NOMO-1 (cell line): ENCODE data around the gene SNAI3.

Experiments used
- DNase-seq, 2 experiments: peaks; one replicate each; lab custom pipeline; 2025; ENCODE audit not compliant: unreplicated experiment in 2 of 2; lab: John Stamatoyannopoulos, UW

Gene SNAI3

GRCh38 chr16:88651989-88652761 is 34.1 kb downstream of the SNAI3 start:
- no peak for DNase-seq

DNA sequence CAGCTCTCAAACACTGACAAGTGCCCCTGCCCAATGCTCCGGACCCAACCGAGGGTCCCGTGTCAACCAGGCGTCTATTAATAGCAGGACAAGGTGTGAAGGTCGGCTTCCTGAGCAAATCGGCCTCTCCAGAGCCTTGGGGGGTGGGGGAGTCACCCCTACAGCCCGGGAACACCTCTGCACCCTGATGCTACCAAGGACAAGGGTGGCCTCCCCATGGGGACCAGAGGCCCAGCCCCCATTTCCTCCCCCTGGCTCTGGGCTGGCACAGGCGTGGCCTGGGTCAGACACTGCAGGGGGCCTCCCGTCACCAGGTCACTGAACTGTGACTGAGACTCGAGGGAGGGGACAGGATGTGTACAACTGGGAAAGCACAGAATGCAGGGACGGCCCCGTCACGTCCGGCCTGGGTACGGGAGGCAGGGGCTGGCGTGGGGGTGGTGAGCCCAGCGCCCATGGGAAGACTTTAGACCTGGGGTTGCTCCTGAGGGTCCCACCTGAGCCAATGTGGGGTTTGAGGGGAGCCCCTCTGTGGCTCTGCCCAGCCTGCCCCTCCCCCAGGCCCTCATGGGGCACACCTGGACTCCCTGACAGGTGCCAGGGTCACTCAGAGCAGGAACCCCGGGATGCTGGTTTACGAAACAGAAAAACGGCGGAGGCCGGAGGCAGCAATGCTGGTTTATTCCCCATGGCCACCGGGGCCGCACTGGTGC is 34.9 kb downstream of the SNAI3 start:
- DNase-seq = peak in 1 of 2 experiments; percentile 25

- DNase-seq = peak; percentile 80 to 85
Measured at GRCh38 chr16:88650749-88651275, 35.5 kb downstream of the SNAI3 start, which contains the start of gene CYBA. TSS of gene CYBA (minus strand) at chr16:88651053. CDS start at chr16:88651013, 40 bp downstream.

DNA sequence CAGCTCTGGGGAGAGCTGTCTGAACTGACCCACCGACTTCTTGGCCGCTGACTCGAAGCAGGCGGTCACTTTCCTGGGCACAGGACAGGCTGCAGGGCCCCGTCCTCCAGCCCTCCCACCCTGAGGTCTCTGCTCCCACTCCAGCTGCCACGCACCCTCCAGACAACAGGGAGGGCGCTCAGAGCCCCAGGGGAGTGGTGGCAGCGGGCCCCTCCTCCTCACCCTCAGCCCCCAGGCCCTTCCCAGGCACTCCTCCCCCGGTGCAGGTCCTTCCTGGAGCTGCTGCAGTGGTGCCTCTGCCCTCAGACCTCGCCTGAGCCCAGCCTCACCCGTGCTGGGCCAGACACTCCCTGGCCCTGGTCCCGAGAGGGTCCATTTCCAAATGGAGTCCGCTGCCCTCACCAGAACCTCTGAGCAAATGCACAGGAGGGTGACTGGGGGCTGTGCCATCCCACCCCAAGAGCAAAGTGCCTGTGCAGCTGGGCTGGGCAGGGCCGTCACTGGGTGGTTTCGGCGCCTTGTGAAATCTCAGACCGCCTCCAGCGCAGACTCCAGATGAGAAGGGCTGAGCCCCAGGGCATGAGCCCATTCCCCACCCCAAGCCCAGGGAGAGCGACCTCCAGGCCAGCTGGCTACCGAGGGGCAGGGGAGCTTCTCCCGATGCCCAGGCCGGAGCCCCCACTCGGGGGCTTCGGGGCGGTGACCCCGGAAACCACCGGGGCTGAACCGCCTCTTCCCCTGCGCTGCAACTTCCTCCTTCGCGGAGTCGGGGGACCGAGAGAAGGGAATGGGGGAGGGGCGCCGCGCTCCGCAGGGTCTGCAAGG is 36.2 kb downstream of the SNAI3 start:
- DNase-seq = peak; percentile 58 to 59

- DNase-seq = no peak
Measured at GRCh38 chr16:88649195-88649923, 36.9 kb downstream of the SNAI3 start.

GRCh38 chr16:88647178-88648070 is 38.9 kb downstream of the SNAI3 start:
- DNase-seq = no peak

DNA sequence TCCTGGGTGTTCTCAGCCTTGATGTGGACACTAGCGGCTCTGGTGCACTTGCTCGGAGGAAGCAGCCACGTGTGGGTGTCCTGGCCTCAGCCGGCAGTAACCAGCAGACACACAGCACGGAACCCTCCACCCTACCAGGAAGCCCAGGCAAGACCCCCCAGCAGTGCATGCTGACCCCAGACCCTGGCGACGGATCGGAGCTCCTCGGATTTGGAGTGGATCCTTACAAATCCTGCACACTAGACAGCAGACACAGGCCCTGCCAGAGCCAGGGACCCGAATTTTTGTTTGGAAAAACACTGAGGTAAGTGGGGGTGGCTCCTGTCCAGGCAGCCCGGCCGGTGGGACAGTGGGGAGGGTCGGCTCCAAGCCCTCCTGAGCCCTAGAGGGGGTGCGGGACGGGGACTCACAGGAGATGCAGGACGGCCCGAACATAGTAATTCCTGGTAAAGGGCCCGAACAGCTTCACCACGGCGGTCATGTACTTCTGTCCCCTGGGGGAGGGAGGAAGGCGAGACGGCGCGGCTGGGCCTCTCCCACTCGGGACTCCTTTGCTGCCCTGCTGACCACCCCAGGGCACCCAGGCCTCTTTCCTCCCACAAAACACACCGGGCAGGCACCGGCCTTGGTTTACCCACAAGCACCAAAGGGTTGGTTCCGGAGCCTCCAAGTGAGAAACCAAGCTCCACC is 39.8 kb downstream of the SNAI3 start:
- DNase-seq = no peak

DNA sequence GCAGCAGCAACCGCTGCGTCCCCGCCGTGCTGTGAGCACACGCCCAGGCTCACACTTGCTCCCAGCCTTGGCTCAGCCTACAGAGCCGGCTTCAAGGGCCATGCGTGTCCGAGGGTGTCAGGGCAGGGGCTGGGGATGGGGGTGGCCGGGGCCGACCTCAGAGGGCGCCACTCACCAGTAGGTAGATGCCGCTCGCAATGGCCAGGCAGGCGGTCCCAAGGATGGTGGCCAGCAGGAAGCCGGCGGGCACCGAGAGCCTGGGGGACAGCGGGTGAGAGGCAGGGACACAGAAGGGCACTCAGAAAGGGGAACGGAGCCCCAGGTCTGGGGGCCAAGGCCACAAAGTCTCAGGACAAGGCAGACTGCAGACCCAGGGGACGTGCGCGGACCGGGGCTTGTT is 40.4 kb downstream of the SNAI3 start:
- no peak for DNase-seq

- no peak for DNase-seq
Measured at GRCh38 chr16:88645455-88645854, 40.9 kb downstream of the SNAI3 start.

- no peak for DNase-seq
Measured at GRCh38 chr16:88643644-88643932, 42.7 kb downstream of the SNAI3 start.

- no peak for DNase-seq
Measured at GRCh38 chr16:88642881-88643643, 43.2 kb downstream of the SNAI3 start.

GRCh38 chr16:88640498-88641247 is 45.6 kb downstream of the SNAI3 start:
- DNase-seq = peak in 1 of 2 experiments; percentile 13

- no peak for DNase-seq
Measured at GRCh38 chr16:88640039-88640495, 46.2 kb downstream of the SNAI3 start.

- no peak for DNase-seq
Measured at GRCh38 chr16:88639231-88640038, 46.9 kb downstream of the SNAI3 start.

DNA sequence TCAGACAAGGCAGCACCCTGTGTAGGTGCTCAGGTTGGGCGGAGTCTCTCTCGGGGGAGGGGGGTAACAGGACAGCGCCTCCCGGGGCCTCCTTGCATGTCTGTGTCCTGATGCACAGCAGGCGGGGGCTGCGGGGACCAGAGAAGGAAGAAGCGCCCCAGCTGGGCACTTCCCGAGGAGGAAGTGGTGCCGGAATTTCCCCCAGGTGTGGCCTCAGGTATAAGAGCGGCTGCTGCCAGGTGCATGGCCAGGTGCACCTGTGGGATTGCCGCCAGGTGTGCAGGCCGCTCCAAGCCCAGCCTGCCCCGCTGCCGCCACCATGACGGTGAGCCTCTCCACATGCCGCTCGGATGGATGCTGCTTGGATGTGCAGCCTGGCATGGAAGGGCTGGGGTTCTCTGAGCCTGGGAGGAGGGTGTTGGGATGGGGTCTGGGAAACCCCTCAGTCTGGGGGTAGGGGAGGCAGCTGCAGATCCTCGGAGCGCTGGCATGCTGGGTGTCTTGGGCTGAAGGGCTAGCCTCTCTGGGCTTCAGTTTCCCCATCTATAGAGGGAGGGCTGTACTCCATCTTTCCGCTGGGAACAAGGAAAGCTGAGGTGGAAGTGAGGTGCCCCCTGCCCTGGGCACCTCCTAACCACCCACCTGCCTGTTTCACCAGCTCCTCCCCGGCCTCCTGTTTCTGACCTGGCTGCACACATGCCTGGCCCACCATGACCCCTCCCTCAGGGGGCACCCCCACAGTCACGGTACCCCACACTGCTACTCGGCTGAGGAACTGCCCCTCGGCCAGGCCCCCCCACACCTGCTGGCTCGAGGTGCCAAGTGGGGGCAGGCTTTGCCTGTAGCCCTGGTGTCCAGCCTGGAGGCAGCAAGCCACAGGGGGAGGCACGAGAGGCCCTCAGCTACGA is 47.7 kb downstream of the SNAI3 start, which contains the start of gene IL17C:
Gene IL17C, plus strand, starts transcription at position 250 of the 908 bp plus-strand sequence. Its CDS starts 70 bp downstream, at position 320.
- no peak for DNase-seq
